A673 (cell line): Measurements from ENCODE around the gene THOC5. TPM values are rescaled to one million over a fixed set of nuclear protein-coding genes. Genes with fewer than 3 reads are reported as not detected.
A peak's percentile ranks its signal among the peaks of the same experiment; 100 is the strongest.

ENCODE experiments used
- BruUV-seq: library from RNA; stranded (reverse); fragments of 400-500 nt; replicated peaks from 2 replicates; lab custom pipeline; 2021; lab: Mats Ljungman, UMichigan
- CTCF ChIA-PET: fragments of 300-600 bp; sonication (Branson Sonifier 250); formaldehyde crosslinking; loops from one replicate; lab custom pipeline; 2022; ENCODE audit warnings: antibody characterized with exemption; lab: Charles Lee
- POLR2A ChIA-PET: fragments of 300-600 bp; sonication (Branson Sonifier 250); formaldehyde crosslinking; loops from one replicate; lab custom pipeline; 2022; ENCODE audit warnings: antibody characterized with exemption; ENCODE audit not compliant: low non-redundant PET; lab: Charles Lee
- DNase-seq: peaks from one replicate; pipeline ENCODE4 v3.0.0-alpha.2; 2015; ENCODE audit warnings: low spot score
- H3K27ac ChIP-seq: fragments of 200-600 bp; sonication (generic); 2 replicates; pipeline ENCODE4 v1.5.1; 2016; ENCODE audit warnings: mixed run types, low read depth, mild to moderate bottlenecking, mixed read lengths, antibody characterized with exemption, low read length; ENCODE audit not compliant: poor library complexity, severe bottlenecking
- H3K27me3 ChIP-seq: fragments of 200-600 bp; sonication (generic); replicated peaks from 2 replicates; pipeline ENCODE4 v1.6.1; 2017; ENCODE audit warnings: mixed run types, low read depth, mild to moderate bottlenecking, mixed read lengths, antibody characterized with exemption, low read length; ENCODE audit not compliant: insufficient read depth, poor library complexity
- H3K36me3 ChIP-seq: fragments of 200-600 bp; sonication (generic); 2 replicates; pipeline ENCODE4 v1.6.1; 2016; ENCODE audit warnings: mixed run types, mild to moderate bottlenecking, mixed read lengths, antibody characterized with exemption, low read length; ENCODE audit not compliant: insufficient read depth, poor library complexity, severe bottlenecking
- H3K4me1 ChIP-seq: fragments of 200-600 bp; sonication (generic); 2 replicates; pipeline ENCODE4 v1.6.1; 2017; ENCODE audit warnings: mixed run types, mild to moderate bottlenecking, mixed read lengths, antibody characterized with exemption, low read length; ENCODE audit not compliant: insufficient read depth, poor library complexity, severe bottlenecking
- H3K4me3 ChIP-seq: fragments of 200-600 bp; sonication (generic); 2 replicates; pipeline ENCODE4 v1.5.1; 2016; ENCODE audit warnings: low read depth, mixed run types, mild to moderate bottlenecking, mixed read lengths, low read length; ENCODE audit not compliant: poor library complexity, severe bottlenecking
- H3K9me3 ChIP-seq: fragments of 200-600 bp; sonication (generic); 2 replicates; pipeline ENCODE4 v1.6.1; 2016; ENCODE audit warnings: mixed run types, low read depth, mild to moderate bottlenecking, mixed read lengths, antibody characterized with exemption, low read length; ENCODE audit not compliant: poor library complexity, severe bottlenecking
- EZH2 ChIP-seq: fragments of 200-600 bp; sonication (generic); IDR thresholded peaks from 2 replicates; pipeline ENCODE4 v1.6.1; 2017; ENCODE audit warnings: borderline replicate concordance, low read depth, mild to moderate bottlenecking, mixed read lengths, antibody characterized with exemption, low read length; ENCODE audit not compliant: poor library complexity, severe bottlenecking
- intact Hi-C: fragments of 100-400 bp; cut with micrococcal nuclease; formaldehyde crosslinking; loops from one replicate; pipeline ENCODE4 v1.10.0; 2022; ENCODE audit not compliant: unreplicated experiment
- total RNA-seq: library from RNA; stranded (reverse); gene quantifications from 2 replicates; pipeline ENCODE4 v1.2.3, GENCODE V29; 2021
- TF ChIP-seq, protein P1 (sequence below): fragments of 300-800, 200-600 bp; sonication (generic); conservative IDR thresholded peaks from 2 replicates; pipeline ENCODE4 v1.5.1; 2017; ENCODE audit warnings: low read depth, mild to moderate bottlenecking, antibody characterized with exemption, low read length, moderate library complexity, mixed read lengths

THOC5 gene
- total RNA-seq, 1 experiment from 2014 or later: 101 TPM

DNA sequence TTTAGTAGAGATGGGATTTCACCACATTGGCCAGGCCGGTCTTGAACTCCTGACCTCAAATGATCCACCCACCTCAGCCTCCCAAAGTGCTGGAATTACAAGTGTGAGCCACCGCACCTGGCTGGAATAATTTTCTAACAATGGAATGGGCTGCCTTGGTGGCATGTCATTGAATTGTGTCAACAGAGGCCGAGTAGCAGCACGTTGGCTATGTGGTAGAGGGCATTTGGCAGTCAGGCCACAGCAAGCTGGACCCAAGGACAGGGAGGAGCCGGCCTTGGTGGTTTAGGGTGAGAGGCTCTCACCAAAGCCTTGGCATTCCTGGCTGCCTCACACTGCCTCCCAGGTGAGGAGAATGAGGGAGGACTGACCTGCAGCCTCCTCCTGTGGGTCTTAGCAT, 31.4 kb upstream of the THOC5 start:
- DNase-seq: no peak
- CTCF ChIA-PET: no interaction called here

DNA sequence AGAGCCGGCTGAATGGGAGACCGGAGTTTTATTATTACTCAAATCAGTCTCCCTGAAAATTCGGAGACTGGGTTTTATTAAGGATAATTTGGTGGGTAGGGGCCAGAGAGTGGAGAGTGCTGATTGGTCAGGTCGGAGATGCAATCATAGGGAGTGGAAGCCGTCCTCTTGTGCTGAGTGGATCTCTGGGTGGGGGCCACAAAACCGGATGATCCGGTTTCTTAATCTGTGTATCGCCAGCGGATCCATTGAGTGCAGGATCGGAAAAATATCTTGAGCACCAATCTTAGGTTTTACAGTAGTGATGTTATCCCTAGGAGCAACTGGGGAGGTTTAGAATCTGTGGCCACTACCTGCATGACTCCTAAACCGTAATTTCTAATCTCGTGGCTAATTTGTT, 28.2 kb upstream of the THOC5 start:
- no peak for DNase-seq
- Histone ChIP-seq H3K27ac (no peak overlapping the region), H3K4me3 (peak overlapping the region; percentile 93), H3K36me3 (no peaks in the 10 kb centered on the region), H3K4me1 (no peaks in the 10 kb centered on the region), H3K27me3 (no peaks in the 10 kb centered on the region), H3K9me3 (no peaks in the 10 kb centered on the region)
- CTCF ChIA-PET: interaction anchor here (0.6 kb wide), 2 partner anchors 8 to 250 kb away, joined by 3 read pairs; no protein-coding TSS in a partner anchor
- TF ChIP-seq EZH2: no peak
- TF ChIP-seq, protein P1, sequence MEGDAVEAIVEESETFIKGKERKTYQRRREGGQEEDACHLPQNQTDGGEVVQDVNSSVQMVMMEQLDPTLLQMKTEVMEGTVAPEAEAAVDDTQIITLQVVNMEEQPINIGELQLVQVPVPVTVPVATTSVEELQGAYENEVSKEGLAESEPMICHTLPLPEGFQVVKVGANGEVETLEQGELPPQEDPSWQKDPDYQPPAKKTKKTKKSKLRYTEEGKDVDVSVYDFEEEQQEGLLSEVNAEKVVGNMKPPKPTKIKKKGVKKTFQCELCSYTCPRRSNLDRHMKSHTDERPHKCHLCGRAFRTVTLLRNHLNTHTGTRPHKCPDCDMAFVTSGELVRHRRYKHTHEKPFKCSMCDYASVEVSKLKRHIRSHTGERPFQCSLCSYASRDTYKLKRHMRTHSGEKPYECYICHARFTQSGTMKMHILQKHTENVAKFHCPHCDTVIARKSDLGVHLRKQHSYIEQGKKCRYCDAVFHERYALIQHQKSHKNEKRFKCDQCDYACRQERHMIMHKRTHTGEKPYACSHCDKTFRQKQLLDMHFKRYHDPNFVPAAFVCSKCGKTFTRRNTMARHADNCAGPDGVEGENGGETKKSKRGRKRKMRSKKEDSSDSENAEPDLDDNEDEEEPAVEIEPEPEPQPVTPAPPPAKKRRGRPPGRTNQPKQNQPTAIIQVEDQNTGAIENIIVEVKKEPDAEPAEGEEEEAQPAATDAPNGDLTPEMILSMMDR: no peak
- intact Hi-C loops: no loop called here
- no TSS peak for BruUV-seq
- POLR2A ChIA-PET: no interaction called here

More for the DNA sequence above, 31.4 kb upstream of the THOC5 start:
- BruUV-seq: no TSS peak
- Histone ChIP-seq H3K4me1 (no peaks in the 10 kb centered on the region), H3K27ac (no peak overlapping the region), H3K4me3 (no peak overlapping the region), H3K36me3 (no peaks in the 10 kb centered on the region), H3K27me3 (no peaks in the 10 kb centered on the region), H3K9me3 (no peaks in the 10 kb centered on the region)
- POLR2A ChIA-PET: no interaction called here
- TF ChIP-seq, protein P1: no peak
- TF ChIP-seq EZH2: no peak
- intact Hi-C loops: no loop called here

DNA sequence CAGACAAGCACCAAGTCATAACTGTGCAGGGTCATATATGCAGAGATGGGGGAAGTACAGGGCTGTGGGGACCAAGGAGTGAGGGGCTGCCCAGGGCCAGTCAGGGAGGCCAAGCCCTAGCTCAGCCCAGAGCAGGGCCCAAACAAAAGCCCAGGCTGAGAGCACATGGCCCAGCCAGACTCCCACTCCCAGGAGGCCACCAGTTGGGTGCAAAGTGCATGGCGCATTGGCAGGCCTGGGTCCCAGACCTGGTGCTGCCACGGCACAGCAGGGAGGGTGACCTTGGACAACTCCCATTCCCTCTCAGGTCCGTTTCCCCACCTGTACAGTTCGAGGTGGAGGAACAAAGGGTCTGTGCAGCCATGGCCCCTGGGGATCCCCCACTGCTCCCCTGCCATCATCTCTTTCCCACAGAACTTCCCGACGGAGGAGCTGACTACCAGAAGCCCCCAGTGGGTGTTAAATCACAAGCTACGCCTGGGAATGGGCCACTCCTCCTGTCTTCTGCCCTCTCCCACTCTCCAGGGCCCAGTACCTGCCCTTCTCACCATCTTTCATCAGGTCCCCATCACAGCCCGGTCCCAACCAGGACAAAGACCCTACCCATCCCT, 26.7 kb upstream of the THOC5 start:
- TSS peak; percentile 53 for BruUV-seq
- Histone ChIP-seq H3K27me3 (no peaks in the 10 kb centered on the region), H3K36me3 (no peaks in the 10 kb centered on the region), H3K9me3 (no peaks in the 10 kb centered on the region), H3K27ac (peak overlapping the region; percentile 38), H3K4me3 (peak overlapping the region; percentile 93), H3K4me1 (no peaks in the 10 kb centered on the region)
- ChIA-PET POLR2A (no interaction called here), CTCF (no interaction called here)
- intact Hi-C loops: no loop called here
- no peak for DNase-seq
- TF ChIP-seq, protein P1: no peak
- no peak for TF ChIP-seq EZH2
